ENCODE data around the gene GAB1. TPM values are rescaled to one million over a fixed set of nuclear protein-coding genes. Genes with fewer than 3 reads are reported as not detected.

GAB1 gene
- total RNA-seq, 4 donors from 2014 or later, result 102 to 129 (median 118) TPM

DNA sequence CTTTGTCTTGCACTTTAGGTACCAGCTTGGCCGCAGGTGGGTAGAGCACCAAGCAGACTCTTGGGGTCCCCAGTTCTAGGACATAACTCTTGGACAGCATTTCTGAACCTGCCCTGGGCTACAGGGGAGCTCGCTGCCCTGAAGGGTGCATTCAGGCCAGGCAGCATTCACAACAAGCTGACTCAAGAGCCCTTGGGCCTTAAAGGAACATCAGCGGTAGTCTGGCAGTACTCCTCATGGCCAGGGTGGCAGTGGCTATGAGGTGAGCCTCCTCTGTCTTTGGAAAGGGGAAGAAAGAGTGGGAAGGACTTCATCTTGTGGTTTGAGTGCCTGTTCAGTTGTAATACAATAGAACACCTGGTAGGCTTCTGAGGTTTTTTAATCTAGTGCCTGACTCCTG is 152.0 kb downstream of the GAB1 start:
- no peaks in the 10 kb centered on the region for H3K9me3 ChIP-seq
- H3K4me3 ChIP-seq, result no peak overlapping the region
- WGBS, 2 donors (ENCODE audit: low coverage in 1 of 2), result 100% methylated on average over 1 of the region's 3 CpGs; no CpG with 5 or more reads in 1 of the 2 donors
- TF ChIP-seq EP300 (IDR thresholded peaks at IDR 0.05), result no peak
- TF ChIP-seq, protein P1, sequence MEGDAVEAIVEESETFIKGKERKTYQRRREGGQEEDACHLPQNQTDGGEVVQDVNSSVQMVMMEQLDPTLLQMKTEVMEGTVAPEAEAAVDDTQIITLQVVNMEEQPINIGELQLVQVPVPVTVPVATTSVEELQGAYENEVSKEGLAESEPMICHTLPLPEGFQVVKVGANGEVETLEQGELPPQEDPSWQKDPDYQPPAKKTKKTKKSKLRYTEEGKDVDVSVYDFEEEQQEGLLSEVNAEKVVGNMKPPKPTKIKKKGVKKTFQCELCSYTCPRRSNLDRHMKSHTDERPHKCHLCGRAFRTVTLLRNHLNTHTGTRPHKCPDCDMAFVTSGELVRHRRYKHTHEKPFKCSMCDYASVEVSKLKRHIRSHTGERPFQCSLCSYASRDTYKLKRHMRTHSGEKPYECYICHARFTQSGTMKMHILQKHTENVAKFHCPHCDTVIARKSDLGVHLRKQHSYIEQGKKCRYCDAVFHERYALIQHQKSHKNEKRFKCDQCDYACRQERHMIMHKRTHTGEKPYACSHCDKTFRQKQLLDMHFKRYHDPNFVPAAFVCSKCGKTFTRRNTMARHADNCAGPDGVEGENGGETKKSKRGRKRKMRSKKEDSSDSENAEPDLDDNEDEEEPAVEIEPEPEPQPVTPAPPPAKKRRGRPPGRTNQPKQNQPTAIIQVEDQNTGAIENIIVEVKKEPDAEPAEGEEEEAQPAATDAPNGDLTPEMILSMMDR (IDR thresholded peaks at IDR 0.05), result no peak
- TF ChIP-seq POLR2AphosphoS5 (IDR thresholded peaks at IDR 0.05), result no peak
- no peaks in the 10 kb centered on the region for H3K36me3 ChIP-seq
- no peaks in the 10 kb centered on the region for H3K27me3 ChIP-seq
- H3K4me1 ChIP-seq, result peaks cover 0 to 7% (median 0%) of the 10 kb centered on the region in 3 donors
- no peak overlapping the region for H3K27ac ChIP-seq
- no peak for ATAC-seq

DNA sequence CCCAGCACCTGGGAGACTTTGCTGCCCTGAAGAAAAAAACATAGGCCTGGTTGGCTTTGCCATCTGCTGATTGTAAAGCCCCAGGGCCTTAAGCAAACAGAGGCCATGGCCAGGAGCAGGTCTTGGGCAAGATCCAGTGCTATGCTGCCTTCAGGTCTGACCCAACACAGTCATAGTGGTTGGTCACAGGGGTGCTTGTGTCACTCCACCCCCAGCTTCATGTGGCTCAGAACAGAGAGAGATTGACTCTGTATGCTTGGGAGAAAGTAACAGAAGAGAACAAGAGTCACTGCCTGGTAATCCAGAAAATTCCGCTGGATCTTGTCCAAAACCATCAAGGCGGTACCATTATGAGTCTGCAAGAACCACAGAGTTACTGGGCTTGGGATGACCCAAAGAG is 152.4 kb downstream of the GAB1 start:
- no peak overlapping the region for H3K27ac ChIP-seq
- TF ChIP-seq EP300 (IDR thresholded peaks at IDR 0.05), result no peak
- no peak for TF ChIP-seq POLR2AphosphoS5 (IDR thresholded peaks at IDR 0.05)
- TF ChIP-seq, protein P1 (IDR thresholded peaks at IDR 0.05), result no peak
- TF ChIP-seq POLR2A (IDR thresholded peaks at IDR 0.05), result no peak
- 100% methylated on average over 2 of the region's 2 CpGs; no CpG with 5 or more reads in 1 of the 2 donors for WGBS, 2 donors (ENCODE audit: low coverage in 1 of 2)
- H3K27me3 ChIP-seq, result no peaks in the 10 kb centered on the region
- ATAC-seq, result no peak
- H3K9me3 ChIP-seq, result no peaks in the 10 kb centered on the region
- H3K4me1 ChIP-seq, result peaks cover 0 to 7% (median 0%) of the 10 kb centered on the region in 3 donors
- H3K4me3 ChIP-seq, result no peak overlapping the region
- no peaks in the 10 kb centered on the region for H3K36me3 ChIP-seq

DNA sequence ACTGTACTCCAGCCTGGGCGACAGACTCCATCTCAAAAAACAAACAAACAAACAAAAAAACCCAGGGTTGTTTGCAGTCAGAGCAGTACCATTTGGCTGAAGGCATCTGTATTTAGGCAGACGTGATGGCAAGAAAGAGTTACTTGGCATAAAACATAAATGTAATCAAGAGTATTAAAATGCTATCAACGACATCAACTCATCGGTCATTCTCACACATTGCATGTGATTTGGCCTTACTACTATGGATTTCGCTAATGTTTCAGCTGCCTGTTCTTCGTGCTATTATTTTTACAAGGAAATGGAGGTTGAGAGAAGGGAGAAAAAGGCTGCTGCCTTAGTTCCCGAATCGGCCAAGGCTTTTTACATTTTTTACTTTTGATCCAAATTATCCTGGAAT is 161.3 kb downstream of the GAB1 start:
- no peak for TF ChIP-seq POLR2A (IDR thresholded peaks at IDR 0.05)
- TF ChIP-seq EP300 (IDR thresholded peaks at IDR 0.05), result no peak
- TF ChIP-seq POLR2AphosphoS5 (IDR thresholded peaks at IDR 0.05), result no peak
- TF ChIP-seq, protein P1 (IDR thresholded peaks at IDR 0.05), result no peak
- no peaks in the 10 kb centered on the region for H3K36me3 ChIP-seq
- no peak overlapping the region for H3K27ac ChIP-seq
- H3K27me3 ChIP-seq, result no peaks in the 10 kb centered on the region
- H3K4me3 ChIP-seq, result no peak overlapping the region
- WGBS, 2 donors (ENCODE audit: low coverage in 1 of 2), result 77 to 78% methylated on average over 7 to 8 of the region's 8 CpGs
- no peaks in the 10 kb centered on the region for H3K9me3 ChIP-seq
- H3K4me1 ChIP-seq, result no peaks in the 10 kb centered on the region
- ATAC-seq, result no peak

DNA sequence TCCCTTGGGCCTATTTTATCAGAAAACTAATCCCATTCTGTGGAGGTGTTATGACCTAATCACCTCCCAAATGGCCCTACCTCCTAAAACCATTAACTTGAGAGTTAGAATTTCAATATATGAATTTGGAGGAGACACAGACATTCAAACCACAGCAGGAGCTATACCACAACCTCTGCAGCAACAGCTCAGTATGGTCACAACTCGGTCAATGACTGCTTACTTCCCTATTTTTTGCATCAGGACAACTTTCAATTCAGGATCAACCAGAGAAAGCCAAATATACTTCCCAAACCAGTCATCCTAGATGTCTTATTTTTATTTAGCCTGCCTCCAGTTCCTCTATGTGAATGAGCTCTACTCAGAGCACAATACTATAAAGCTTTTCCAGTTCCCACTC is 165.6 kb downstream of the GAB1 start:
- Histone ChIP-seq H3K4me1 (no peaks in the 10 kb centered on the region), H3K36me3 (no peaks in the 10 kb centered on the region), H3K27me3 (no peaks in the 10 kb centered on the region), H3K27ac (no peak overlapping the region), H3K4me3 (no peak overlapping the region), H3K9me3 (no peaks in the 10 kb centered on the region)
- no peak for ATAC-seq
- TF ChIP-seq, protein P1 (IDR thresholded peaks at IDR 0.05), result no peak
- no peak for TF ChIP-seq EP300 (IDR thresholded peaks at IDR 0.05)
- TF ChIP-seq POLR2A (IDR thresholded peaks at IDR 0.05), result no peak
- no peak for TF ChIP-seq POLR2AphosphoS5 (IDR thresholded peaks at IDR 0.05)
- 71 to 89% methylated on average over 1 of the region's 1 CpG for WGBS, 2 donors (ENCODE audit: low coverage in 1 of 2)

DNA sequence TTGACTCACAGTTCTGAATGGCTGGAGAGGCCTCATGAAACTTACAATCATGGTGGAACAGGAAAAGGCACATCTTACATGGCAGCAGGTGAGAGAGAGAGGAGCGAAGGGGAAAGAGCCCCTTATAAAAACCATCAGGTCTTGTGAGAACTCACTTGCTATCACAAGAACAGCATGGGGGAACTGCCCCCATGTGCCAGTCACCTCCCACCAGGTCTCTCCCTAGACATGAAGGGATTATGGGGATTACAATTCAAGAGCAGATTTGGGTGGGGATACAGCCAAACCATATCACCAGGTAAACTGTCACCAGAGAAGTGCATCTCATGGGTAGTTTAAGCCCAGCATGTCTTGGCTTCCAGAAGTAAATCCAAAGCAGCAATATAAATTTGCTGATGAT is 169.4 kb downstream of the GAB1 start:
- 83 to 88% methylated on average over 1 of the region's 1 CpG for WGBS, 2 donors (ENCODE audit: low coverage in 1 of 2)
- Histone ChIP-seq H3K9me3 (no peaks in the 10 kb centered on the region), H3K4me3 (no peak overlapping the region), H3K4me1 (no peaks in the 10 kb centered on the region), H3K36me3 (no peaks in the 10 kb centered on the region), H3K27me3 (no peaks in the 10 kb centered on the region), H3K27ac (no peak overlapping the region)
- no peak for TF ChIP-seq POLR2A (IDR thresholded peaks at IDR 0.05)
- ATAC-seq, result no peak
